HepG2 (cell line): ENCODE data around the gene EED. TPM values are rescaled to one million over a fixed set of nuclear protein-coding genes. Genes with fewer than 3 reads are reported as not detected.

ENCODE experiments used
- ATAC-seq: fragments of 200-7000 bp; cut with Tn5 transposase; 3 replicates; pipeline ENCODE4 v1.9.1; 2020; ENCODE audit warnings: mild to moderate bottlenecking, moderate library complexity
- BruUV-seq: library from RNA; stranded (reverse); fragments of 400-500 nt; replicated peaks from 2 replicates; lab custom pipeline; 2021; lab: Mats Ljungman, UMichigan
- CTCF ChIA-PET: fragments of 300-600 bp; formaldehyde crosslinking; extraction: SDS; loops from one replicate; lab custom pipeline; 2021; ENCODE audit warnings: low total read pairs, inconsistent platforms, low intra/inter-chr PET ratio; lab: Yijun Ruan, JAX
- POLR2A ChIA-PET: fragments of 350-600 bp; sonication (Branson Sonifier 250); formaldehyde crosslinking; loops from one replicate; lab custom pipeline; 2020; ENCODE audit warnings: antibody characterized with exemption, inconsistent platforms; lab: Yijun Ruan, JAX
- DNase-seq: peaks from one replicate; pipeline ENCODE4 v3.0.0-alpha.2; 2015; ENCODE audit warnings: low spot score
- FAIRE-seq: peaks from 3 replicates; lab custom pipeline; 2011; peaks lifted over from hg19 to GRCh38; lab: Jason Lieb, UNC
- H2AFZ ChIP-seq: one replicate; pipeline ENCODE4 v1.6.1; 2011; ENCODE audit warnings: low read length, inconsistent platforms
- H3K27ac ChIP-seq: fragments of 300-600 bp; 3 replicates; pipeline ENCODE4 v1.8.0; 2011; ENCODE audit warnings: mixed run types, mild to moderate bottlenecking, mixed read lengths, low read length, inconsistent platforms; ENCODE audit not compliant: insufficient read depth; ENCODE audit errors: extremely low read length
- H3K27me3 ChIP-seq, 2 experiments: fragments of 200-600 bp in 1 of 2; 2 replicates in 1 of 2; 3 replicates in 1 of 2; pipeline versions ENCODE4 v1.6.0 to v1.8.0; 2011; ENCODE audit warnings: low read length in 2 of 2, mild to moderate bottlenecking in 2 of 2, moderate library complexity in 2 of 2, inconsistent platforms in 1 of 2; ENCODE audit not compliant: insufficient read depth in 2 of 2, control insufficient read depth in 1 of 2
- H3K36me3 ChIP-seq, 2 experiments: fragments of 200-600 bp in 1 of 2; replicated peaks in 1 of 2; 2 replicates in 1 of 2; 3 replicates in 1 of 2; pipeline versions ENCODE4 v1.5.1 to v1.8.0; 2011; ENCODE audit warnings: low read length in 2 of 2, inconsistent platforms in 1 of 2; ENCODE audit not compliant: insufficient read depth in 2 of 2, control insufficient read depth in 1 of 2
- H3K4me1 ChIP-seq: 2 replicates; pipeline ENCODE4 v1.5.1; 2012; ENCODE audit warnings: low read length, inconsistent platforms; ENCODE audit not compliant: insufficient read depth
- H3K4me2 ChIP-seq: 2 replicates; pipeline ENCODE4 v1.6.0; 2011; ENCODE audit warnings: low read depth, low read length, inconsistent platforms
- H3K4me3 ChIP-seq, 3 experiments: fragments of 200-600 bp in 1 of 3; sonication (generic), shearing (Covaris generic) in 1 of 3; replicated peaks in 1 of 3; 2 replicates each; pipeline ENCODE4 v1.5.1; 2011 to 2016; ENCODE audit warnings: low read length in 3 of 3, inconsistent platforms in 2 of 3, low read depth in 2 of 3, mild to moderate bottlenecking in 2 of 3, control low read depth in 1 of 3, mixed read lengths in 1 of 3; ENCODE audit not compliant: insufficient read depth in 1 of 3
- H3K79me2 ChIP-seq: one replicate; pipeline ENCODE4 v1.6.1; 2011; ENCODE audit warnings: low read length, inconsistent platforms; ENCODE audit not compliant: insufficient read depth
- H3K9ac ChIP-seq: 2 replicates; pipeline ENCODE4 v1.6.0; 2011; ENCODE audit warnings: mild to moderate bottlenecking, low read depth, low read length, inconsistent platforms; ENCODE audit not compliant: insufficient read depth
- H3K9me3 ChIP-seq: 2 replicates; pipeline ENCODE4 v1.5.1; 2012; ENCODE audit warnings: mild to moderate bottlenecking, low read length
- H4K20me1 ChIP-seq: 2 replicates; pipeline ENCODE4 v1.6.0; 2011; ENCODE audit warnings: inconsistent platforms, mild to moderate bottlenecking, low read length, moderate library complexity; ENCODE audit not compliant: insufficient read depth
- ATF7 ChIP-seq, 2 experiments: fragments of 450-650 bp in 1 of 2; sonication (generic) in 1 of 2; formaldehyde crosslinking in 1 of 2; IDR thresholded peaks; 2 replicates each; pipeline versions ENCODE4 v1.4.0 to v1.6.1; 2016 to 2020; ENCODE audit warnings: antibody characterized with exemption in 1 of 2, mild to moderate bottlenecking in 1 of 2, missing genetic modification reagents in 1 of 2
- BRCA1 ChIP-seq: sonication (generic); formaldehyde crosslinking; IDR thresholded peaks from 2 replicates; pipeline ENCODE4 v1.4.0; 2020; ENCODE audit warnings: missing genetic modification reagents
- CAMTA2 ChIP-seq: sonication (generic); formaldehyde crosslinking; IDR thresholded peaks from 2 replicates; pipeline ENCODE4 v1.4.0; 2020; ENCODE audit warnings: mild to moderate bottlenecking, missing genetic modification reagents, borderline replicate concordance
- CHD2 ChIP-seq: IDR thresholded peaks from 2 replicates; pipeline ENCODE4 v1.6.1; 2011; ENCODE audit warnings: low read depth, low read length, improper control_type of control experiment
- MXD4 ChIP-seq: IDR thresholded peaks from 2 replicates; pipeline ENCODE4 v1.6.1; 2016; ENCODE audit warnings: mild to moderate bottlenecking, missing biosample characterization, missing genetic modification reagents
- NCOA5 ChIP-seq: sonication (generic); formaldehyde crosslinking; IDR thresholded peaks from 2 replicates; pipeline ENCODE4 v1.4.0; 2020; ENCODE audit warnings: missing genetic modification reagents
- NFATC3 ChIP-seq: sonication (generic); formaldehyde crosslinking; IDR thresholded peaks from 2 replicates; pipeline ENCODE4 v1.5.1; 2020; ENCODE audit warnings: mild to moderate bottlenecking, missing genetic modification reagents
- RBM22 ChIP-seq: fragments of 200-400 bp; formaldehyde crosslinking; optimal IDR thresholded peaks from 2 replicates; pipeline ENCODE3; 2017; ENCODE audit warnings: mild to moderate bottlenecking, low read length, moderate library complexity
- RFX3 ChIP-seq: IDR thresholded peaks from 2 replicates; pipeline ENCODE4 v1.6.1; 2016; ENCODE audit warnings: missing biosample characterization, missing genetic modification reagents
- SP1 ChIP-seq, 2 experiments: fragments of 450-650 bp in 1 of 2; sonication (generic) in 1 of 2; formaldehyde crosslinking in 1 of 2; IDR thresholded peaks; 2 replicates each; pipeline versions ENCODE4 v1.4.0 to v1.6.1; 2016 to 2020; ENCODE audit warnings: missing genetic modification reagents in 1 of 2
- SP5 ChIP-seq: IDR thresholded peaks from 2 replicates; pipeline ENCODE4 v1.6.1; 2016; ENCODE audit warnings: low read depth, borderline replicate concordance
- ZFP41 ChIP-seq: sonication (generic); formaldehyde crosslinking; IDR thresholded peaks from 2 replicates; pipeline ENCODE4 v1.4.0; 2020; ENCODE audit warnings: mild to moderate bottlenecking, missing genetic modification reagents, borderline replicate concordance
- ZFX ChIP-seq: sonication (generic); formaldehyde crosslinking; IDR thresholded peaks from 2 replicates; pipeline ENCODE4 v1.4.0; 2020; ENCODE audit warnings: mild to moderate bottlenecking, low read depth, missing genetic modification reagents, moderate library complexity
- ZNF180 ChIP-seq: sonication (generic); formaldehyde crosslinking; IDR thresholded peaks from 2 replicates; pipeline ENCODE4 v1.4.0; 2020; ENCODE audit warnings: low read depth, missing genetic modification reagents, borderline replicate concordance
- ZNF350 ChIP-seq: sonication (generic); formaldehyde crosslinking; IDR thresholded peaks from 2 replicates; pipeline ENCODE4 v1.4.0; 2020; ENCODE audit warnings: mild to moderate bottlenecking, low read depth, missing genetic modification reagents, borderline replicate concordance
- WGBS: methylation state at CpG from one replicate; pipeline ENCODE4 v1.1.6; 2017; ENCODE audit warnings: low lambda C conversion rate; 5-methylcytosine and 5-hydroxymethylcytosine counted together
- in situ Hi-C: cut with HindIII; loops from 2 replicates; pipeline ENCODE4 v1.10.0; 2017; ENCODE audit warnings: low pct_unique_long_range_greater_than_20kb; ENCODE audit not compliant: extremely low pct_ligation_motif_present
- intact Hi-C: fragments of 100-400 bp; cut with micrococcal nuclease; formaldehyde crosslinking; loops from one replicate; pipeline ENCODE4 v1.10.0; 2022; ENCODE audit not compliant: unreplicated experiment
- polyA plus RNA-seq, 8 experiments: library from polyadenylated mRNA; depleted of rRNA in 3 of 8; stranded (reverse) in 7 of 8; unstranded in 1 of 8; fragments of >200 nt; fragmentation: Illumina TruSeq in 4 of 8; extraction: Trizol in 4 of 8; gene quantifications; 2 replicates each; pipeline versions ENCODE4 v1.2.1 to v1.2.3, GENCODE V29; 2011 to 2016; ENCODE audit warnings: low read depth in 4 of 8, missing spikeins in 1 of 8, mixed read lengths in 1 of 8; ENCODE audit not compliant: insufficient read depth in 1 of 8
- total RNA-seq, 5 experiments: library from RNA; depleted of rRNA; stranded (reverse); fragments of >200 nt; fragmentation: Illumina TruSeq; extraction: Trizol; gene quantifications; 2 replicates each; pipeline ENCODE4 v1.2.3, GENCODE V29; 2016; ENCODE audit warnings: low read depth in 1 of 5
- TF ChIP-seq, protein P1 (sequence below): IDR thresholded peaks from 2 replicates; pipeline ENCODE4 v1.6.1; 2016
- TF ChIP-seq, protein P2 (sequence below): sonication (generic); formaldehyde crosslinking; IDR thresholded peaks from 2 replicates; pipeline ENCODE4 v1.4.0; 2020; ENCODE audit warnings: missing genetic modification reagents

EED gene
- total and polyA plus RNA-seq, 2 of the 13 experiments (the other 11 are each of a cell fraction or from before 2014, with no cell fraction given) = 11.0 to 28.4 TPM

DNA sequence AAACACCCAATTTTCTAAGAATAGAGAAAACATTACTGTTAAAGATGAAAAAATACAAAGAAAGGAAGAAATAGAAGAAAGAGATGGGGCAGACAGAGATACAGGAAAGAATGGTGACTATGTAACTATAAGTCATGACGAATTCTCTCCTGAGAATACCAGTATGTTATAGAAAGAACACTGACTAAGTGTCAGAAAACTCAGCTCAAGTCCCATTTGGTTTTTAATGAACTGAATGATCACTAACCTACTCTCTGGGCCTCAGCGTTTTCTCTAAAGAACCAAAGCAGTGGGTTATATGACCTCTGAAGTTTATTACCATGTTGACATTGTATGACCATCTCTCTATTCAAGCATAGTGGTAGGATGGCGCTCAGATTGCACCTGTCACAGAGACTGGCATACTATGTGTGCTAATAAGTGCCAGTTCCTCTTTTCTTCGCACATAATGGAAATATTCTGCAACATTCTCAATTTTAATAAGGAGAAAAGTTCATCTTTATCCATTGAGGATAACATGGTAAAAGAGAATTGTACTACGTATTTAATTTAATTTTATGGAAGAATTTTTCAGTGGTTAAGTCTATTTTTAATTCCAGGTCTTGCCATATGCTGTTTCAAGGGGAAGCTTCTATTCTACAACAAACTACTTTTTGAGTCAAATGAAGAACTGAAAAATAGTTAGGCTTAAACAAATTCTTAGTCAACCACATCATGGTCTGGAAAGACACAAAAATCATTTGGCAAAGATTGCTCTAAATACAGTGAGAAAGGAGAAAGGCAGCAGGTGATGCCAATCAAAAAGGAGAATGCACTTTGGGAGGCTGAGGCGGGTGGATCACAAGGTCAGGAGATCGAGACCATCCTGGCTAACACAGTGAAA, 25.0 kb upstream of the EED start:
- intact Hi-C loops = loop anchor here (2.0 to 10.0 kb wide), 2 partner anchors 365 to 625 kb away; partner anchors contain the start of gene CCDC83
- POLR2A ChIA-PET = interaction anchor here (1.3 kb wide), 1 partner anchor 365 kb away, joined by 3 read pairs; the partner anchor contains the start of gene CCDC83
- Histone ChIP-seq H3K4me3 (no peak overlapping the region), H2AFZ (no peak overlapping the region), H3K9ac (no peak overlapping the region), H3K9me3 (no peaks in the 10 kb centered on the region), H3K4me2 (no peak overlapping the region), H3K36me3 (no peaks in the 10 kb centered on the region), H4K20me1 (no peaks in the 10 kb centered on the region), H3K27me3 (no peaks in the 10 kb centered on the region; a peak in 2 of 5 replicates), H3K79me2 (no peaks in the 10 kb centered on the region), H3K4me1 (peaks cover 13% of the 10 kb centered on the region), H3K27ac (no peak overlapping the region)
- BruUV-seq = no TSS peak
- TF ChIP-seq RBM22 (no peak), RFX3 (no peak), MXD4 (CRISPR knock-in tag) (no peak), CHD2 (no peak), NFATC3 (CRISPR knock-in tag) (no peak), NCOA5 (CRISPR knock-in tag) (no peak), BRCA1 (no peak), ZNF180 (CRISPR knock-in tag) (no peak), SP1 (IDR thresholded peaks at IDR 0.05) (no peak), SP1 (CRISPR knock-in tag; IDR thresholded peaks at IDR 0.05) (no peak), SP5 (no peak), ZFX (no peak), CAMTA2 (CRISPR knock-in tag) (no peak), ATF7 (IDR thresholded peaks at IDR 0.05) (no peak), ATF7 (CRISPR knock-in tag; IDR thresholded peaks at IDR 0.05) (no peak), ZNF350 (CRISPR knock-in tag) (no peak), ZFP41 (CRISPR knock-in tag) (no peak)
- TF ChIP-seq, protein P1, sequence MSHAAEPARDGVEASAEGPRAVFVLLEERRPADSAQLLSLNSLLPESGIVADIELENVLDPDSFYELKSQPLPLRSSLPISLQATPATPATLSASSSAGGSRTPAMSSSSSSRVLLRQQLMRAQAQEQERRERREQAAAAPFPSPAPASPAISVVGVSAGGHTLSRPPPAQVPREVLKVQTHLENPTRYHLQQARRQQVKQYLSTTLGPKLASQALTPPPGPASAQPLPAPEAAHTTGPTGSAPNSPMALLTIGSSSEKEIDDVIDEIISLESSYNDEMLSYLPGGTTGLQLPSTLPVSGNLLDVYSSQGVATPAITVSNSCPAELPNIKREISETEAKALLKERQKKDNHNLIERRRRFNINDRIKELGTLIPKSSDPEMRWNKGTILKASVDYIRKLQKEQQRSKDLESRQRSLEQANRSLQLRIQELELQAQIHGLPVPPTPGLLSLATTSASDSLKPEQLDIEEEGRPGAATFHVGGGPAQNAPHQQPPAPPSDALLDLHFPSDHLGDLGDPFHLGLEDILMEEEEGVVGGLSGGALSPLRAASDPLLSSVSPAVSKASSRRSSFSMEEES (CRISPR knock-in tag) = no peak
- TF ChIP-seq, protein P2, sequence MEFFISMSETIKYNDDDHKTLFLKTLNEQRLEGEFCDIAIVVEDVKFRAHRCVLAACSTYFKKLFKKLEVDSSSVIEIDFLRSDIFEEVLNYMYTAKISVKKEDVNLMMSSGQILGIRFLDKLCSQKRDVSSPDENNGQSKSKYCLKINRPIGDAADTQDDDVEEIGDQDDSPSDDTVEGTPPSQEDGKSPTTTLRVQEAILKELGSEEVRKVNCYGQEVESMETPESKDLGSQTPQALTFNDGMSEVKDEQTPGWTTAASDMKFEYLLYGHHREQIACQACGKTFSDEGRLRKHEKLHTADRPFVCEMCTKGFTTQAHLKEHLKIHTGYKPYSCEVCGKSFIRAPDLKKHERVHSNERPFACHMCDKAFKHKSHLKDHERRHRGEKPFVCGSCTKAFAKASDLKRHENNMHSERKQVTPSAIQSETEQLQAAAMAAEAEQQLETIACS = no peak
- in situ Hi-C loops = loop anchor here (25.0 kb wide), 2 partner anchors 182 to 282 kb away; no protein-coding TSS in a partner anchor
- DNase-seq (no peak), FAIRE-seq (no peak), ATAC-seq (no peak)
- WGBS = 71% methylated on average over 7 of the region's 7 CpGs
- CTCF ChIA-PET = interaction anchor here (1.5 to 2.1 kb wide), 2 partner anchors 26 to 178 kb away, joined by 14 to 15 read pairs; no protein-coding TSS in a partner anchor
